ENCODE data around the gene HNRNPR. TPM values are rescaled to one million over a fixed set of nuclear protein-coding genes. Genes with fewer than 3 reads are reported as not detected.

HNRNPR gene
- total RNA-seq, 1 donor from 2014 or later = 87.7 TPM

DNA sequence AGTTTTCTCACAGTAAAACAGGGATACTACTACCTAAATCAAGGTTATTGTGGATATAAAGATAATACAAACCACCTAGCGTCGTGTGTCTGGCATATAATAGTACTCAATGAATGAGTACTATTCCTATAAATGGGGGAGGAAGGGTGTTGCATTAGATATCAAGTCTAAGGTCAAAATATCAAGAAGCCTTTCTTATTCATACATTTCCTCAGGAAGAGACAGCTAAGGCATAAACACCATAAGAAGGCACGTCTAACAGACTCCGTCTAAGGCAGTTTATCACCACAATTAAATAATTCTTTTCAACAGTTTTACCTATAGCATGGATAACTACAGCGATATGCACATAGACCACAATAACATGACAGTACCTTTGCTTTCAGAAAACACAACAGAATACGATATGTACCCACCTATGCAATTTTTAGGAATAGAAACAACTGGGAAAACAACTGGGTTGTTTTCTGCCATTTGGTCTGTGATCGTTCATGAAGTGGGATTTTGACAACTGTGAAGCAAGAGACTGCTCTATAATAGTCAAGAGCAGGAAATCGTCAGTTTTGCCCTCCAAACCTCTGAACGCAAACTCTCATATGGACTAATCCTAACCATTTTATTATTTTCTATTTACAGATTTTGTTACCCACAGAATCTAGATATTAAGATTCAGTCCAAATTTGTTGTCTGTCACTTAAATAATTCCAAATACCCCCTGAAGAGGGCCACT lies 53.1 kb downstream of the HNRNPR start:
- DNase-seq (ENCODE audit: low read depth) = no peak
- no peak overlapping the region for H3K4me3 ChIP-seq (ENCODE audit: low read depth, low read length)
- TF ChIP-seq, protein P1, sequence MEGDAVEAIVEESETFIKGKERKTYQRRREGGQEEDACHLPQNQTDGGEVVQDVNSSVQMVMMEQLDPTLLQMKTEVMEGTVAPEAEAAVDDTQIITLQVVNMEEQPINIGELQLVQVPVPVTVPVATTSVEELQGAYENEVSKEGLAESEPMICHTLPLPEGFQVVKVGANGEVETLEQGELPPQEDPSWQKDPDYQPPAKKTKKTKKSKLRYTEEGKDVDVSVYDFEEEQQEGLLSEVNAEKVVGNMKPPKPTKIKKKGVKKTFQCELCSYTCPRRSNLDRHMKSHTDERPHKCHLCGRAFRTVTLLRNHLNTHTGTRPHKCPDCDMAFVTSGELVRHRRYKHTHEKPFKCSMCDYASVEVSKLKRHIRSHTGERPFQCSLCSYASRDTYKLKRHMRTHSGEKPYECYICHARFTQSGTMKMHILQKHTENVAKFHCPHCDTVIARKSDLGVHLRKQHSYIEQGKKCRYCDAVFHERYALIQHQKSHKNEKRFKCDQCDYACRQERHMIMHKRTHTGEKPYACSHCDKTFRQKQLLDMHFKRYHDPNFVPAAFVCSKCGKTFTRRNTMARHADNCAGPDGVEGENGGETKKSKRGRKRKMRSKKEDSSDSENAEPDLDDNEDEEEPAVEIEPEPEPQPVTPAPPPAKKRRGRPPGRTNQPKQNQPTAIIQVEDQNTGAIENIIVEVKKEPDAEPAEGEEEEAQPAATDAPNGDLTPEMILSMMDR (conservative IDR thresholded peaks at IDR 0.05; ENCODE audit: low read depth, low read length) = no peak

DNA sequence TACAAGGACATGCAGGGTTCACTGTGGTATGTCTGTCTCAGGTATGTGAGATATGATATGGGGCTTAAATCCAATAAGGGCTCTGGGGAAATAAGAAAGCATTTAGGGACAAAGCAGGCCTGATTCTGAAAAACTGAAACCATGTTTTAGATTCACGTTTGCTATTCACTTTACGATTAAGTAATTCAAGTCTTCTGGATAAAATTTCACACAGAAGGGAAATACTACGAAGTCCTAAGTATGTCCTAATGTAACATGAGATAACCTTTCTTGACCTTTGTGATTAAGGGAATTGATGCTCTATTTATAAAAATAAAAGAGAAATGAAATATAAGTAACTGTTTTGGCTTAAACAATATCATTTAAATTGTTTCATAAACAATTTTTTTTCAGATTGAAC lies 55.4 kb downstream of the HNRNPR start:
- TF ChIP-seq, protein P1 (conservative IDR thresholded peaks at IDR 0.05; ENCODE audit: low read depth, low read length) = no peak
- DNase-seq (ENCODE audit: low read depth) = no peak
- H3K4me3 ChIP-seq (ENCODE audit: low read depth, low read length) = no peak overlapping the region

DNA sequence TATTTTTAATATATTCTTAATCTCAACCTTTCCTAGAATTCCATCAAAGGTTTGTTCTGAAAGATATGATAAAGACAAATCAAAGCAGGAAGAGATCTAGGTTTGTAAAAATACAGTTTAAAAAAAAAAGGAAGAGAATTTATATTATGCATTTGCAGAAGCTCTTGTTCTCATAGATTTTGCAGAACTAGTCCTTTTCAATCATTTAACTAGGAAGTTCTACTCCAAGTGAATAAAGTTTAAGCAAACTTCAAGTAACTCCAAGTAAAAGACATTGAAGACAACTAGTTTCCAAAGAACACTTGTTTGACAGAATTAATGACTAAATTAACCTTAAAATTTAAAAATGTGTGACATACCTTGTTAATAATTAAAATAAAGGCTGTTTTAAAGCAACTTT lies 55.9 kb downstream of the HNRNPR start:
- DNase-seq (ENCODE audit: low read depth) = no peak
- TF ChIP-seq, protein P1 (conservative IDR thresholded peaks at IDR 0.05; ENCODE audit: low read depth, low read length) = no peak
- H3K4me3 ChIP-seq (ENCODE audit: low read depth, low read length) = no peak overlapping the region

DNA sequence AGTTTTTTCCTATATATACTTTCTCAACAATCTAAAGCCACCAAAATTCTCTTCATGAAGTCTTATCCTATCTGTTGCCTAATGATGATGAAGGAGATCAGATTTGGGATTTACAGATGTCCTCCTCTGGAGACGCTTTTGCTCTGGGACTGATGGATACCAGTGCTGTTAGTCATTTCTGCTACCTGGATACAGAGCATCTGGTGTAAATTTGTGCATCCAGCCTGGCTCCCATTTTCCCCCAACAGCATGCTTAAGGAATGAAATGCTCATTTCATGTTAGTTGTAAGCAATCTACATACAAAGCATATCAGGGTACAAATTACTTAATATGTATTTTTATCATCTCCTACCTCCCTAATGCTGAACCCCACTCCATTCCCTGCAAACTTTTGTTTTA lies 57.7 kb downstream of the HNRNPR start:
- TF ChIP-seq, protein P1 (conservative IDR thresholded peaks at IDR 0.05; ENCODE audit: low read depth, low read length) = no peak
- H3K4me3 ChIP-seq (ENCODE audit: low read depth, low read length) = no peak overlapping the region
- DNase-seq (ENCODE audit: low read depth) = no peak

DNA sequence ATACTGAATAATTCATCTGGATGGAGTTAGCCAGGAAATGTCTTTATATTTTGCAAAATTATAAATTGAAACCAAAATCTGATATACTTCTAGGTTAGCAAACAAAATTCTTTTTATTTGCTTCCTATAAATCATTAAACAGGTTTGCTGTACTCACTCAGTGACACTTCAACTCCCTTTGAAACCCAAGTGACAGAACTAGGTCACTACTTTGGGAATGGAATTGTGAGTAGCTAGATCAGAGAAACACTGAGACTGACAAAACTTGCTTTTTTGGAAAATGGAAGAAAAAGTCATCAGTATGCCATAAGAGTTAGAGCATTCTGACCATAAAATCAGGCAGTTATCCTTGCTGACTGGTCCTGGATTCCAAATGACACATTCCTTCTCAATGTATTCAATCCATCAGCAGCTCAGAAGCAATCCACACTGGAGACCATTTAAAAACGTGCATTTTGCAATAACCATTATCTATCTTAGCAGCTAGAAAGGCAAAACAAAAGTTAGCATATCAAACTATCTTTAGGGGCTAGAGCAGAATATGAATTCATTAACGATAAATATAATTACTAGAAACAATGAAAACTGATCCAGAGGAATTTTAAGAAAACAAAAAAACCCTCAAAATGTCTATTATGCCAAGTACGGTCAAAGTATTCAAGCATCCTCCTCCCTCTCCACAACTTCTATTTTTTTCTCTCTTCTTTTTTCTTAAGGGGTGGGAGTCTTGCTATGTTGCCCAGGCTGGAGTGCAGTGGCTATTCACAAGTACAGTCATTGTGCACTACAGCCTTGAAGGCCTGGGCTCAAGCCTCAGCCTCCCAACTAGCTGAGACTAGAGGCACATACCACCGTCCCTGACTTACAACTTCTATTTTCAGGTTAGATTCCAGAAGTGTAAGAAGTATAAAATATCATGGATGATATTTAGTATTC lies 60.1 kb downstream of the HNRNPR start:
- TF ChIP-seq, protein P1 (conservative IDR thresholded peaks at IDR 0.05; ENCODE audit: low read depth, low read length) = no peak
- H3K4me3 ChIP-seq (ENCODE audit: low read depth, low read length) = no peak overlapping the region
- no peak for DNase-seq (ENCODE audit: low read depth)

DNA sequence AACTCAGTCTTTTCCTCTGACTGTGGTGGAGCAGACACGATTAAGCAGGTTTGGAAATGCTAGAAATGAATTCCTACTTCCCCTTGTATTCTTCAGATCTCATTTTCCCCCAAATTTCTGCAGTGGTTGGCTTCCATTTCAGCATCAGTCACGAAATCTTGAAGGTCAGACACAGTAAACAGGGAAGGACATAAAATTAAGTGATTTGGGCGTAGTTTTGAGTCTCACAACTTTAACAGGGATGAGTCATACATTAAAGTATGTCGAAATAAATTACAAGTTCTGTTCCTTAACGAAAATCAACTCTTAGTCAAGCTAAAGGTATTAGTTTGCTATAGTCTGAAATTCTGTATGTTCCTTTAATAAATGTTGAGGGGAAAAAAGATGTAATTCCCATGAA lies 61.1 kb downstream of the HNRNPR start:
- TF ChIP-seq, protein P1 (conservative IDR thresholded peaks at IDR 0.05; ENCODE audit: low read depth, low read length) = no peak
- H3K4me3 ChIP-seq (ENCODE audit: low read depth, low read length) = no peak overlapping the region
- DNase-seq (ENCODE audit: low read depth) = no peak

Data from epithelial cell of proximal tubule (primary cell).